Measurements from ENCODE around the gene STARD8.

The STARD8 gene

DNA sequence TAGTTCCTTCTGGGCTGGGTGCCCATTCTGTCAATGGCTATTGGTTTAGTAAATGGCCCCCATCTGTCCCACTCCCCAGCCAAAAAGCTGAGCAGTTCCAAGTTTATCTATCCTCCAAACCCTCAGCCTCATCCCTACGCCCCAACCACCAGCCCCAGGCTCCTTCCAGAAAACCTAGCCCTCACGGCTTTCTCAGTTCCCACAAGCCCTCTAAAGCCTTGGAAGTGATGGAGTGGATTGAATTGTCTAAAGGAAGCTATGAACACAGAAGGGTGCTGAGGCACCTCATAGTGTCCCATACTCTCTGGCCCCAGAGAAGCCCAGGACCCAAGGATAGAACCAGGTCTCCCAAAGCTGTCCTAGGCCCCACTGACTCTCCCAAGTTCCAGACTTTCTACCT, 105.8 kb downstream of the STARD8 start:
- DNase-seq (ENCODE audit: low spot score): no peak

DNA sequence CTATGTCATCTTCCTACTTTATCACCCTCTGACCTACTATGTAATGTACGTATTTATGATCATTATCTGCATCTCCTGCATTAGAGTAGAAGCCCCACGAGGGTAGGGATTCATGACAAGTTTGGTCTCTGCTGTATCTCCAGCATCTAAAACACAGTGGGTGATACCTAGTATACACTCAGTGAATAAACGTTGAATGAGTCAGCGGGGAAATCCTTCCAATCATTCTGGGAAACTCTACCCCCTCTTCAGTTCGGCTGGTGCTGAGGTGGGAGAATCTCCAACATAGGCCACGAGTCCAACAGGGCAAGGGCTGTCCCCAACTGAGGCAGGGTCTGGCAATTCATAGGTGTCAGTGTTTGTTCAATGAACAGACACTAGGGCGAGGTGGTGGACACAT, 106.9 kb downstream of the STARD8 start:
- DNase-seq (ENCODE audit: low spot score): no peak

DNA sequence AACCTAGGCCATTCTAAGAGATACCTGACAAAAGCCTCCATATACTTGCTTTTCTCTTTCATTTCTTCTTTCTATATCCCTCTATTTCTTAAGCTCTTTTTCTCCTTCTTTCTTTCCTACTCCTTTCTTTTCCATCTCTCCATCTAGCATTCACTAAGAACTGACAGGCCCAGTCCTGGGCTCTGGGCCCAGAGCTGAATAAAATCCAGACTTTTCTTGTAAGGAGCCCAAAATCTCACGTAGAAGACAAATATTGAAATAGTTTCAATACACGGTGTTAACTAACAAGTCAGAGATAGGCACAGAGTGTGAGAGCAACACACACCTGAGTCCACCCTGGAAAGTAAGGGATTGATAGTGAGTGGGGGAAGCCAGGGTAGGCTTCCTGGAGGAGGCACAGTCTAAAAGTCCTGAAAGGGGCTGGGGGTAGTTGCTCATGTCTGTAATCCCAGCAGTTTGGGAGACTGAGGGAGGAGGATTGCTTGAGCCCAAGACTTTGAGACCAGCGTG, 108.2 kb downstream of the STARD8 start:
- DNase-seq (ENCODE audit: low spot score): no peak

DNA sequence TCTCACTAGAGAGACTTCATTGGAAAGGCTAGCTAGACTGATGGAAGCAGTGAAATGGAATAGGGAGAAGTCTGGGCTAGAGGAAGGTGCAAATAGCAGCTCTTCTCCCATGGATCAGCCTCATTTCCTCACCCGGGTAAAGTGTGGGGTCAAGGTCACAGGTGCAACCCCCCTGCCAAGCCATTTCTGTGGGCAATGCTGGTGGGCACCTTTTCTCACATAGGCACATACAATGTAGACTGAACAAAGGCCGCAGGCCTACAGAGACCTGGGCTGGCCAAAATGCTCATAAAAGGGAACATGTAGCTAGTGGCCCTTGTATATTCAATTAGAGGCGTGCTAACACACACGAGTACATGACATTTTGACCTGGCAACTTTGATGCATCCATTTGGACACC, 109.9 kb downstream of the STARD8 start:
- no peak for DNase-seq (ENCODE audit: low spot score)

DNA sequence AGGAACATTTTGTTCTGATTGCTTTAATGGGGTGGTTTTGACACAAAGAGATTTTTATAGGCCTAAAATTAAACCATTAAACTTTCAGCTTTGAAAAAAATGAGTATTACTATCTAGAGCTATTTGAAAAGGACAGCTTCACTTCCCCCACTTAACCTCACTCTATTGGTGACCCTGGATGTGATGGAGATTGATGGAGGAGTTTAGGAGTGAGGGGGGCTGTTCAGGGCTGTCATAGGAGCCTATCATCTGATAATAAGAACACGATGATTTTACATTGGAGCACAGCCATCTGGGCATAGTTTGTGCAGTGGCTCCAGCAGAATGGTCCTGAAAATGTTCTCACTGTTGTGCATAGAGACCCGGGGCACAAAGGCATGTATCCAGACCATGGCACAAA, 110.3 kb downstream of the STARD8 start:
- no peak for DNase-seq (ENCODE audit: low spot score)

DNA sequence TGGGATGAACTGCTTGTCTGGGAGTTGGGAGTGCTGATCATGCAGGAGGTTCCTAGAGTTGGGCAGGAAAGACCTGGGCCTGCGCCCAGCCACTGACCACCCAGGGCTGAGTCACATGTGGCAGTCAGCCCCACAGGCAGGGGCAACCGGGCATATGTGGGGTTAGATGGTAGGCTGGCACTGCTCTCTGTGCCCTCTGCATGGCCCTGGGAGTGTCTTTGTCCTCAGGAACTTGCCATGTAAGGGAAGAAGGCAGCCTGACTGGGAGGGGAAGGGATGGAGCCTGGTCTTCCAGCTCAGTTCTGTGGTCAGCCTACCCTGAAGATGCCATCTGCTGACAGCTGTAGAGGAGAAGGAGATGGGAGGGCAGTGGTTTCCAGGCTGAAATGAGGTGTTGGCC, 111.2 kb downstream of the STARD8 start:
- DNase-seq (ENCODE audit: low spot score): no peak

DNA sequence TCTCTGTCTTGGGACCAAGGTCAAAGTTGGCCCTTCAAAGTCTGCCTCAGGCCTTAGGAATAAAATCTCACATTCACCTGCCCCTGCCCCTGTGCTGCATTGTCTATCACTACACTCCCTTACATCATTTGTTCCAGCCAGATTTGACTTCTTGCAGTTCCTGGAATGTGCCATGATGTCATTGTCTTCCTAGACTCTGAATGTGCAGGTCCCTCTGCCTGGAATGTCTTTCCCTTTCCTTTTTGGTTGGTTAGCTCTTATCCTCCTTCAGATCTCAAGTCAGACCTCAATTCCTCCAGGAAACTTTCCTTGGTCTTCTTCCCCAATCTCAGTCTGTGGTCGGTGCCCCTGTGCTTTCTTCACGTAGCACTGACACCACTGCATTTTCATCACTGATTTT, 113.6 kb downstream of the STARD8 start:
- no peak for DNase-seq (ENCODE audit: low spot score)

DNA sequence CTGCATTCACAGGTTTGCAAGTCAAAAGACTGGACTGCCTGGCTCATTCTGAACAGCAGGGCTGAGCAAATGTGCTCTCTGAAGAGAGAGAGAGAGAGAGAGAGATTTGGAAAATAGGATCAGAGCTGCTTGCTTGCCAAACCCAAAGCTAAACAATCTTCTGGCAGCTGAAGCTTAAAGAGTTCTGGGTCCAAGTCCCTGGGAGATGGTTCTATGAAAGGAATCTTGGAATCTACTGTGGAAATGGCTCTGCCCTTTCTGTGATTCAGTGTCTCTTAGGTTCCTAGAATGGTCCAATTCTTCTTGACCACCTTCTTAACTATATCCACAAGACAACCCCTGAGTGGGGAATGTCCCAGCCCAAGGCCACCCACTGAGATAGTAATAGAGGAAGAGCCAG, 115.3 kb downstream of the STARD8 start:
- DNase-seq (ENCODE audit: low spot score): no peak

DNA sequence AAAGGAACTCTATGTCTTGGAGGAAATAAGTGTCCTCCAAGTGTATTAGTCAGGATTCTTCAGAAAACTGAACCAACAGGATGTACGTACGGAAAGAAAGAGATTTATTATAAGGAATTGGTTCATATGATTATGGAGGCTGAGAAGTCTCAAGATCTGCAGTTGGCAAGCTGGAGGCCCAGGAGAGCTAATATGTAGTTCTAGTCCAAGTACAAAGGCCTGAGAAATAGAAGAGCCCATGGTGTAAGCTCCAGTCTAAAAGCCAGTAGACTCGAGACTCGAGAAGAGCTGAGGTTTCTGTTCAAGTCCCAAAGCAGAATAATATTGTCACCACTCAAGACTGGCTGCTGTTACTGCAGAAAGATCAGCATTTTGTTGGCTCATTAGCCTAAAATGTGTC, 116.0 kb downstream of the STARD8 start:
- DNase-seq (ENCODE audit: low spot score): no peak

Data from RKO (cell line).